GM12874 (cell line): ENCODE measurements around the gene TIMP3.

Experiments
- TF ChIP-seq, protein P1 (sequence below): IDR thresholded peaks from 2 replicates; pipeline ENCODE4 v1.5.1; 2011; ENCODE audit warnings: low read depth, mild to moderate bottlenecking, control low read depth, low read length, moderate library complexity; ENCODE audit not compliant: insufficient read depth

TIMP3 gene

DNA sequence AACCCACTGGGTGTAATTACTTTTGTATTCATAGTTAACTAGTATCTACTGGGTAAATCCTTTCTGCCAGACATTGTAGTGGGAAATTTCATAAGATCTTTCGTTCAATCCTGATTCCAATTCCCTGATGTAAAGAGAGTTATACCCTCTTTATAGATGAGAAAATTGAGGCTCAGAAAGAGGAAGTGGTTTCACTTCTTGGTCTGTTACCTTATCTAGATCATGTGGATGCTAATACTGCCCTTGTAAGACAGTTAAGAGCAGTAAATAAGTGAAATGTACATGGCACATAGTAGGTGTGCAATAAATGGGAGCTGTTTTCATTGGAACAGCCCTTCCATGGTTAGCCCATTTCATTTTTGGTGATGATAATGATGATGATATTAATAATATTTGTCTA lies 46.7 kb downstream of the TIMP3 start:
- TF ChIP-seq, protein P1, sequence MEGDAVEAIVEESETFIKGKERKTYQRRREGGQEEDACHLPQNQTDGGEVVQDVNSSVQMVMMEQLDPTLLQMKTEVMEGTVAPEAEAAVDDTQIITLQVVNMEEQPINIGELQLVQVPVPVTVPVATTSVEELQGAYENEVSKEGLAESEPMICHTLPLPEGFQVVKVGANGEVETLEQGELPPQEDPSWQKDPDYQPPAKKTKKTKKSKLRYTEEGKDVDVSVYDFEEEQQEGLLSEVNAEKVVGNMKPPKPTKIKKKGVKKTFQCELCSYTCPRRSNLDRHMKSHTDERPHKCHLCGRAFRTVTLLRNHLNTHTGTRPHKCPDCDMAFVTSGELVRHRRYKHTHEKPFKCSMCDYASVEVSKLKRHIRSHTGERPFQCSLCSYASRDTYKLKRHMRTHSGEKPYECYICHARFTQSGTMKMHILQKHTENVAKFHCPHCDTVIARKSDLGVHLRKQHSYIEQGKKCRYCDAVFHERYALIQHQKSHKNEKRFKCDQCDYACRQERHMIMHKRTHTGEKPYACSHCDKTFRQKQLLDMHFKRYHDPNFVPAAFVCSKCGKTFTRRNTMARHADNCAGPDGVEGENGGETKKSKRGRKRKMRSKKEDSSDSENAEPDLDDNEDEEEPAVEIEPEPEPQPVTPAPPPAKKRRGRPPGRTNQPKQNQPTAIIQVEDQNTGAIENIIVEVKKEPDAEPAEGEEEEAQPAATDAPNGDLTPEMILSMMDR: no peak

DNA sequence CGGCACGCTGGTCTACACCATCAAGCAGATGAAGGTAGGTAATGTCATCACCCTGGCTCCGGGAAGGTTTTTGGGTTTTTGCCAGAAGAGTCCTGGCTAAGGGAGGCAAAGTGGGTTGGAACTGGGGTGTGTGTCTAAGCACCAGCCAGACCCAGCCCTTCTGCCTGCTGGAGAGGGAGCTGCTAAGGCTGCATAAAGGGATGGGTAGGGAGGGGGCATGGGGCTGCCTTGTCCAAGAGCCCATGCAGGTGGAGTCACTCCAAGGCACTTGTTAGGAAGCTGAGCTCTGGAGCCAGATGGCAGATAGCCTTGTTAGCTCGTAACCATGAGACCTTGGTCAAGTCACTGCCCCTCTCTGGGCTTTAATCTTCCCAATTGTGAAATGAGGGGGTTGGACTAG lies 48.0 kb downstream of the TIMP3 start:
- TF ChIP-seq, protein P1: no peak

DNA sequence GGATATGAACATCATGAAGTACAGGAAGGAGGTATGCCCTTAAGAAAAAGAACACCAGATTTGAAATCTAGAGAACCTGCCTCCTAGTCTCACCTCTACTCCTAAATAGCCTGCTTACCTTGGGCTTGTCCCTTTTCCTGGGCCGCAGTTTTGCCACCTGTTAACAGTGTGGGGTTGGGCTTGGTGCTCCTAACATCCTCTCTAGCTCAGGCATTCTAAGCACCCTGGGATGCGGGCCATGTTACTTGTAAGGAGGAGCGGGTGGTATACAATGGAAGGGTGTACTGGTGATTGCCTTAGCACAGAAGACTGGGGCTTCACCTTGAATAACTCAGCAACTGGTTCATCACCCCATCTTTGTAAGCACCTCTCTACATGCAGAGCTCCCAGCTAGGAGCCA lies 48.7 kb downstream of the TIMP3 start:
- TF ChIP-seq, protein P1: no peak

DNA sequence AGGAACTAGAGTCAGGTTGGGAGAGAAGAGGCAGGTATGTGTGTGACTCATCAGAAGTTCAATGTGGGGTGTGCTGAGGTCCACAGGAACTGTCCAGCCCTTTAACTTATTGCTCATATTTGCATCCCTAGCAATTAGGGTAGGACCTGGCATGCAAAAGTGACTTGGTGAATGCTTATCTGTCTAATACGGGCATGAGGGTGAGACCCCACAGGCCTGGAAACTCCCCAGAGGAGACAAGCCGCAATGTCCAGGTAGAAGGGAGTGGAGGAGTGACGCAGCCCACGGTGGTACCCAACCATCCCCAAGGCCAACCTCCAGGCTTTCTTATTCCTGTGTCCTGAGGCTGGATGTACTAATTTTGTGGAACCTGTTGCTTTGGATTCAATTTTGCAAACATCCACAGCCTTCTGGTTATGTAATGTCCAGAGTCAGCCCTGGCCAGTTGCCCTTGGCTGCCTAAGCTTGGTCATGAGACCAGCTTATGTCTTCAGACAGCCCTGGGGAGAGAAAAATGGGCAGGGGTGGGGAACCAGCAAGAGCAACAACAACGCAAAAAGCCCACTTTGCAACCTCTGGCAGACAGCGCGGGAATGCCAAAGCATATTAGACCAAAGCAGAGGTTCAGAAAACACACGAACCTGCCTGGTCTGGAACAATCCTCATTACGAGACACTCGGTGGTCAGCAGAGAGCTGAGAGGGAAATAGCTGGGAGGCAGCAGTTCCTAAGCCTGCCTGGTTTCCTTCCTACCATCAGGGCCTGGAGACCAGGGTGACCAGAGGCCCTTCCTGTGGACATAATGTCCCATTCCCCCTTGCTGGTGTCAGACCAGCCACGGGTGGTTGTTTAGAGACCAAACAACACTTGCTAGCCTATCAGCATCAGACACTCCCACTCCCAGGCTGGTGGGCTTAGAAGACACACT lies 49.3 kb downstream of the TIMP3 start:
- TF ChIP-seq, protein P1: no peak

DNA sequence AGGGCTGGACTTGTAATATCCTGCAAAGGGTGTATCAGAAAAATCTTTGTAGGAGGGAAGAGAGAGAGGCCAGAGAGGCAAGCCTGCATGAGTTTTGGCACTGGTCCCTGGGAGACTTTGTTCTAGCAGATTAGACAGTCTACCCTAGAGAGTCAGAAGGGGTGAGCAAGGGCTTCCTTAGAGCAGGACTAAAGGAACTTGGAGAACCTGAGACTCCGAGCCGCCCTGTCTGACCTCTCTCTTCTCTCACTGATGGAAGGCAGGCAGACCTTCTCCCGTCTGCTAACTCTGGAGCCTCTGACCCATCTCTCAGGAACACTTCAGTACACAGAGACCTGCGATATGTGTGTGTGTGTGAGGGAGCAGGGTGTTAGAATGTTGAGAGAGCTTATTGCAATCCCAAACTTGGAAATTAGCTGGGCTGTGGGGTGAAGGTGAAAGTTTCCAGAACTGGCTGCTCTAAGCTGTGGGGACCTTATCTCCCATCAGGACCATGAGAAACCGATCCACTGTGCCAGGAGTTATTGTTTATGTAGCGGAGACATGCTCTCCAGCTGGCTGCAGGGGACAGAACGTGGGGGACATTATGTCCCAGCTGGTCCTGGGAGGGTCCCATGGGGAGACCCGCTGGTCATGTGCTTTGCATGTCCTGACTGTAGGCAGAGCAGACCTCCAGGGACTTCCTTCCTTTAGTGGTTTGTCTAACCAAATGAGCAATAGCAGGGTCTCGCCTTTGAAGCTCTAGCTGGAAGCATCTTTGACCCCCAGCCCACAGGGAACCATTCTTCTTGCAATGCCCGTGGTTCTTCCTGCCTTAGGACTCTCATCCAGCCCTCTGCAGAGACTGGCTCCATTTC lies 51.1 kb downstream of the TIMP3 start:
- TF ChIP-seq, protein P1: no peak

DNA sequence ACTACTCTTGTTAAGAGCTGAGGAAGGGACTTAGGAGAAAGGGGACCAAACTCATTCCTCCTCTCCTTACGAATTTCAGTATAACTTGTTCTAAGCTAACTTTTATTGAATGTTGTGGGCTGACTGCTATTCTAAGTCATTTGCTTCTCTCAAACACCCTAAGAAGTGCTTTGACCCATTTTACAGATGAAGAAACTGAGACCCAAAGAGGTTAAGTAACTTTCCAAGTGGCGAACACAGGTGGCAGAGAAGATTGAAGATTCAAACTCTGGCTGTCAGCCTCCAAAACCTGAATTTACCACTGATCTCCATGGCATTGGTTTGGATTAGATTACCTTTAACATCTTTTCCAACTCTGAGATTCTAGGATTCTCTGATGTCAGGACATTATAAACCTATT lies 52.2 kb downstream of the TIMP3 start:
- TF ChIP-seq, protein P1: no peak

DNA sequence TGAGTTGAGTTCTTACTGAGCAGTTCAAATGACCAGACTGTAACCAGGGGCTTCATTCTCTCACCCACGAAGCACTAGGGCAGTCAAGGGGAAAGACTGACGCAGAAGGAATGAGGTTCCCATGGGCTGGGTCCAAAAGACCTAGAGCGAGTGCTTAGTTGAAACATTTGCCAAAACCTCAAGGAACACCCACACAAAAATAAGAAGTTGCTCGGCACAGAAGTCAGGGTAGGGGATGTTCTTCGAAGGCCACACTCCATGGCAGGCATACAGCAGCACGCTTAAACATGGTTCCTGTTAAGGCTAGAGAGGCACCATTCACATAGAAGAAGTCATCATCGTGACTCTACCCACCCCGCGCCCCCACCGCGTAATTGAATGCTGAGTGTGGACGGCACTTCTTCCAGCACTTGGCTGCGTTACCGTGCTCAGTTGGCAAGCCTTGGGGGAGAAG lies 52.9 kb downstream of the TIMP3 start:
- TF ChIP-seq, protein P1: no peak
